Measurements from ENCODE around the gene ASCL5.

- TF ChIP-seq EP300 (IDR thresholded peaks at IDR 0.05), result no peak
- no peak for TF ChIP-seq CTCF (IDR thresholded peaks at IDR 0.05)
- no peak for TF ChIP-seq POLR2AphosphoS5 (IDR thresholded peaks at IDR 0.05)
- TF ChIP-seq POLR2A (IDR thresholded peaks at IDR 0.05), result no peak
Measured at GRCh38 chr1:201145132-201145531, 18.1 kb upstream of the ASCL5 start.
